Lower lobe of right lung (tissue), 2 donors: ENCODE results near the gene PLXNA4. TPM values are rescaled to one million over a fixed set of nuclear protein-coding genes. Genes with fewer than 3 reads are reported as not detected.

ENCODE experiments used
- ATAC-seq, 2 donors: fragments of 200-7000 bp; cut with Tn5 transposase; one replicate each; pipeline ENCODE4 v1.9.1; 2020 to 2022; ENCODE audit warnings: mild to moderate bottlenecking in 2 of 2, moderate library complexity in 2 of 2
- DNase-seq: peaks from one replicate; pipeline ENCODE4 v3.0.0-alpha.2; 2020
- H3K27ac ChIP-seq: fragments of 200-600 bp; one replicate; pipeline ENCODE4 v1.8.0; 2022
- H3K27me3 ChIP-seq: fragments of 200-600 bp; one replicate; pipeline ENCODE4 v1.8.0; 2022; ENCODE audit warnings: low read depth
- H3K36me3 ChIP-seq: fragments of 200-600 bp; one replicate; pipeline ENCODE4 v1.8.0; 2022; ENCODE audit warnings: mild to moderate bottlenecking
- H3K4me1 ChIP-seq: fragments of 200-600 bp; one replicate; pipeline ENCODE4 v1.8.0; 2022
- H3K4me3 ChIP-seq: fragments of 200-600 bp; one replicate; pipeline ENCODE4 v1.8.0; 2022; ENCODE audit warnings: mild to moderate bottlenecking
- H3K9me3 ChIP-seq: fragments of 200-600 bp; one replicate; pipeline ENCODE4 v1.8.0; 2022
- CTCF ChIP-seq: fragments of 200-600 bp; IDR thresholded peaks from one replicate; pipeline ENCODE4 v1.8.0; 2022; ENCODE audit warnings: antibody characterized with exemption, mild to moderate bottlenecking
- intact Hi-C: fragments of 100-400 bp; cut with DNase I; formaldehyde crosslinking; loops from one replicate; pipeline ENCODE4 v1.11.0; 2022
- total RNA-seq: library from RNA; stranded (reverse); fragmentation: NEBNext Ultra II Directional; extraction: Animal tissue kit (Norgen Biotek cat#: 25700); gene quantifications from one replicate; pipeline ENCODE4 v1.2.1, GENCODE V29; 2021
- donor health status: DM: no; HTN: yes; CAD: no; lungs with severe emphysema.

The PLXNA4 gene
- total RNA-seq, 1 donor from 2014 or later: 4.3 TPM

DNA sequence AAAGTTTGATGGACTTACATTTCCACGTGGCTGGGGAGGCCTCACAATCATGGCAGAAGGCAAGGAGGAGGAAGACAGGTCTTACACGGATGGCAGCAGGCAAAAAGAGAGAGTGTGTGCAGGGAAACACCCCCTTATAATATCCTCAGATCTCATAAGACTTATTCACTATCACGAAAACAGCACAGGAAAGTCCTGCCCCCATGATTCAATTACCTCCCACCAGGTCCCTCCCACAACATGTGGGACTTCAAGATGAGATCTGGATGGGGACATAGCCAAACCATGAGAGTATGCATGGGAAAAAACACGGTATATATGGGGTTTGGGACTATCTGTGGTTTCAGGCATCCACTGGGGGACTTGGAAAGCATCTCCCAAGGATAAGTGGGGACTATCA is 78.0 kb downstream of the PLXNA4 start:
- Histone ChIP-seq H3K27ac (no peak overlapping the region), H3K27me3 (no peaks in the 10 kb centered on the region), H3K9me3 (no peaks in the 10 kb centered on the region), H3K4me1 (no peaks in the 10 kb centered on the region), H3K4me3 (no peak overlapping the region), H3K36me3 (no peaks in the 10 kb centered on the region)
- no peak for DNase-seq
- no peak for TF ChIP-seq CTCF
- no peak for ATAC-seq
- intact Hi-C loops: no loop called here

DNA sequence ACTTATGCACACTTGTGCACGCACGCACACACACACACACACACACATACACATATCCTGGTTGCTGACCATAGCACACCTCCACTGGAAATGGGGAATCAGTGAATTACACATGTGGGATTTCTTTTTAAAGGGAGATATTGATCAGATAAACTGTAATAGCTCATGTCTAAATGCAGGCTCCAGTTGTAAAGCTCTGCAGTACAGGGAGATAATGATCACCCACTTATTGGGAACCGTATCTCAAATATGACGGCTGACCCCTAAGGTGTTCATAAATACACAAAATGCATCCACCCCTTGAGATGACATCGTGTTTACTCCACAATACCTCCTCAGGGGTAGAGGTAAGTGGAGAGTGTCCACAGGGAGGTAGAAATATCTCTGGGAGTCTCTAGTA is 79.2 kb downstream of the PLXNA4 start:
- no peaks in the 10 kb centered on the region for H3K4me1 ChIP-seq
- H3K4me3 ChIP-seq: no peak overlapping the region
- H3K27me3 ChIP-seq: no peaks in the 10 kb centered on the region
- no peaks in the 10 kb centered on the region for H3K9me3 ChIP-seq
- intact Hi-C loops: no loop called here
- no peaks in the 10 kb centered on the region for H3K36me3 ChIP-seq
- DNase-seq: no peak
- ATAC-seq: no peak
- no peak overlapping the region for H3K27ac ChIP-seq
- TF ChIP-seq CTCF: no peak

GRCh38 chr7:132495936-132496335 is 80.3 kb downstream of the PLXNA4 start:
- no peak for DNase-seq
- no peak overlapping the region for H3K27ac ChIP-seq
- no peak overlapping the region for H3K4me3 ChIP-seq
- H3K9me3 ChIP-seq: no peaks in the 10 kb centered on the region
- TF ChIP-seq CTCF: no peak
- H3K27me3 ChIP-seq: no peaks in the 10 kb centered on the region
- intact Hi-C loops: no loop called here
- H3K36me3 ChIP-seq: no peaks in the 10 kb centered on the region
- no peaks in the 10 kb centered on the region for H3K4me1 ChIP-seq
- ATAC-seq: no peak

GRCh38 chr7:132494474-132494873 is 81.8 kb downstream of the PLXNA4 start:
- no peaks in the 10 kb centered on the region for H3K4me1 ChIP-seq
- no peaks in the 10 kb centered on the region for H3K9me3 ChIP-seq
- H3K4me3 ChIP-seq: no peak overlapping the region
- ATAC-seq (no peak), DNase-seq (no peak)
- H3K27me3 ChIP-seq: no peaks in the 10 kb centered on the region
- intact Hi-C loops: no loop called here
- H3K27ac ChIP-seq: no peak overlapping the region
- H3K36me3 ChIP-seq: no peaks in the 10 kb centered on the region
- no peak for TF ChIP-seq CTCF

GRCh38 chr7:132492823-132493445 is 83.3 kb downstream of the PLXNA4 start:
- no peak overlapping the region for H3K27ac ChIP-seq
- H3K4me1 ChIP-seq: no peaks in the 10 kb centered on the region
- no peaks in the 10 kb centered on the region for H3K27me3 ChIP-seq
- DNase-seq (no peak), ATAC-seq (no peak)
- no peaks in the 10 kb centered on the region for H3K9me3 ChIP-seq
- TF ChIP-seq CTCF: no peak
- H3K4me3 ChIP-seq: no peak overlapping the region
- H3K36me3 ChIP-seq: no peaks in the 10 kb centered on the region
- intact Hi-C loops: no loop called here
